Neuronal stem cell (in vitro differentiated cells): ENCODE data around the gene CFAP57.
"Not testable (repeated sequence)": the region's sequence is repeated elsewhere in the genome, so short reads cannot be mapped to it uniquely, and the experiment has no call there.

Source experiments
- DNase-seq: peaks from one replicate; pipeline ENCODE4 v3.0.0-alpha.2; 2013; ENCODE audit warnings: low spot score
- H2AFZ ChIP-seq: one replicate; pipeline ENCODE4 v1.6.1; 2013; ENCODE audit warnings: mild to moderate bottlenecking, low read length, inconsistent platforms
- H2AK5ac ChIP-seq: 2 replicates; pipeline ENCODE4 v1.6.1; 2013; ENCODE audit warnings: low read depth, mild to moderate bottlenecking, inconsistent platforms, low read length, moderate library complexity, mixed read lengths
- H2BK120ac ChIP-seq: 2 replicates; pipeline ENCODE4 v1.6.1; 2013; ENCODE audit warnings: low read depth, mild to moderate bottlenecking, inconsistent platforms, low read length, moderate library complexity, mixed read lengths
- H2BK12ac ChIP-seq: one replicate; pipeline ENCODE4 v1.6.1; 2013; ENCODE audit warnings: low read length, inconsistent platforms
- H2BK15ac ChIP-seq: 2 replicates; pipeline ENCODE4 v1.6.1; 2013; ENCODE audit warnings: mild to moderate bottlenecking, low read length, inconsistent platforms, mixed read lengths
- H2BK5ac ChIP-seq: one replicate; pipeline ENCODE4 v1.6.1; 2013; ENCODE audit warnings: inconsistent platforms, mild to moderate bottlenecking, low read length, moderate library complexity
- H3K14ac ChIP-seq: one replicate; pipeline ENCODE4 v1.6.1; 2013; ENCODE audit warnings: low read length, inconsistent platforms
- H3K18ac ChIP-seq: 2 replicates; pipeline ENCODE4 v1.6.1; 2013; ENCODE audit warnings: low read length, inconsistent platforms
- H3K23ac ChIP-seq: 2 replicates; pipeline ENCODE4 v1.6.1; 2013; ENCODE audit warnings: low read depth, mild to moderate bottlenecking, mixed read lengths, low read length, inconsistent platforms; ENCODE audit not compliant: poor library complexity
- H3K27ac ChIP-seq: replicated peaks from 3 replicates; pipeline ENCODE4 v1.5.1; 2013; ENCODE audit warnings: low read length, inconsistent platforms
- H3K27me3 ChIP-seq, 3 experiments: 2 replicates each; pipeline ENCODE4 v1.6.1; 2013; ENCODE audit warnings: low read length in 3 of 3, mild to moderate bottlenecking in 2 of 3, inconsistent platforms in 1 of 3, low read depth in 1 of 3, mixed read lengths in 1 of 3, moderate library complexity in 1 of 3; ENCODE audit not compliant: control insufficient read depth in 3 of 3, insufficient read depth in 3 of 3
- H3K36me3 ChIP-seq, 2 donors: replicated peaks in 1 of 2; 2 replicates each; pipeline ENCODE4 v1.6.1; 2013; ENCODE audit warnings: low read length in 2 of 2; ENCODE audit not compliant: control insufficient read depth in 2 of 2, insufficient read depth in 2 of 2
- H3K4ac ChIP-seq: 2 replicates; pipeline ENCODE4 v1.6.1; 2013; ENCODE audit warnings: inconsistent platforms, mild to moderate bottlenecking, low read length, moderate library complexity
- H3K4me1 ChIP-seq, 2 donors: 1 replicate in 1 of 2; 2 replicates in 1 of 2; pipeline ENCODE4 v1.6.1; 2013; ENCODE audit warnings: low read length in 2 of 2, low read depth in 1 of 2; ENCODE audit not compliant: control insufficient read depth in 2 of 2, insufficient read depth in 1 of 2
- H3K4me2 ChIP-seq: one replicate; pipeline ENCODE4 v1.6.1; 2013; ENCODE audit warnings: mild to moderate bottlenecking, low read length, inconsistent platforms; ENCODE audit not compliant: insufficient read depth, poor library complexity, severe bottlenecking
- H3K4me3 ChIP-seq, 2 donors: 2 replicates each; pipeline ENCODE4 v1.5.1; 2013; ENCODE audit warnings: low read length in 2 of 2, mild to moderate bottlenecking in 2 of 2, inconsistent platforms in 1 of 2, moderate library complexity in 1 of 2
- H3K79me1 ChIP-seq: one replicate; pipeline ENCODE4 v1.6.1; 2013; ENCODE audit warnings: low read depth, mild to moderate bottlenecking, inconsistent platforms, low read length, moderate library complexity
- H3K9ac ChIP-seq: one replicate; pipeline ENCODE4 v1.6.1; 2013; ENCODE audit warnings: mild to moderate bottlenecking, low read depth, low read length, inconsistent platforms; ENCODE audit not compliant: poor library complexity
- H3K9me3 ChIP-seq, 2 donors: replicated peaks in 1 of 2; 2 replicates each; pipeline versions ENCODE3 to v1.6.1; 2013; ENCODE audit warnings: low read length in 2 of 2, mild to moderate bottlenecking in 2 of 2, inconsistent platforms in 1 of 2, low read depth in 1 of 2, mixed read lengths in 1 of 2, moderate library complexity in 1 of 2; ENCODE audit not compliant: control insufficient read depth in 2 of 2, insufficient read depth in 1 of 2
- H4K8ac ChIP-seq: one replicate; pipeline ENCODE4 v1.6.1; 2013; ENCODE audit warnings: low read depth, mild to moderate bottlenecking, inconsistent platforms, low read length, moderate library complexity
- H4K91ac ChIP-seq: one replicate; pipeline ENCODE4 v1.6.1; 2013; ENCODE audit warnings: low read length, low read depth, mild to moderate bottlenecking, inconsistent platforms; ENCODE audit not compliant: poor library complexity
- WGBS, 2 donors: extraction: QIAGEN DNeasy Blood & Tissue Kit; methylation state at CpG; one replicate each; pipeline ENCODE4 v1.1.7; 2013; ENCODE audit warnings: missing lambda C conversion rate in 2 of 2, mixed read lengths in 1 of 2; ENCODE audit not compliant: insufficient read length in 2 of 2, insufficient replicate concordance in 1 of 2; ENCODE audit errors: extremely low coverage in 2 of 2; 5-methylcytosine and 5-hydroxymethylcytosine counted together

The CFAP57 gene

GRCh38 chr1:43205671-43206070, 33.5 kb downstream of the CFAP57 start:
- H2BK5ac ChIP-seq, result no peak overlapping the region
- H2BK12ac ChIP-seq, result no peak overlapping the region
- no peak overlapping the region for H2AK5ac ChIP-seq
- H2BK15ac ChIP-seq, result no peak overlapping the region
- H3K4me1 ChIP-seq, result peaks cover 8 to 9% of the 10 kb centered on the region in 2 donors
- no peak overlapping the region for H4K91ac ChIP-seq
- no peak overlapping the region for H3K4me2 ChIP-seq
- H3K4me3 ChIP-seq, result no peak overlapping the region
- H3K4ac ChIP-seq, result no peak overlapping the region
- no peak overlapping the region for H3K18ac ChIP-seq
- no peak overlapping the region for H3K23ac ChIP-seq
- no peaks in the 10 kb centered on the region for H3K36me3 ChIP-seq
- no peaks in the 10 kb centered on the region for H3K27me3 ChIP-seq
- no peak overlapping the region for H2BK120ac ChIP-seq
- no peak overlapping the region for H3K27ac ChIP-seq
- no peak for DNase-seq
- H4K8ac ChIP-seq, result no peak overlapping the region
- H3K9ac ChIP-seq, result no peak overlapping the region
- no peak overlapping the region for H3K14ac ChIP-seq
- no peak overlapping the region for H2AFZ ChIP-seq
- WGBS, 2 donors, result no CpG with 5 or more reads among the region's 4 CpGs
- H3K79me1 ChIP-seq, result no peaks in the 10 kb centered on the region
- H3K9me3 ChIP-seq, result no peaks in the 10 kb centered on the region

GRCh38 chr1:43206600-43207228, 34.6 kb downstream of the CFAP57 start:
- Histone ChIP-seq H3K14ac (no peak overlapping the region), H3K18ac (no peak overlapping the region), H3K4ac (no peak overlapping the region), H3K9me3 (no peaks in the 10 kb centered on the region), H4K8ac (no peak overlapping the region), H2BK15ac (no peak overlapping the region), H4K91ac (no peak overlapping the region), H3K79me1 (no peaks in the 10 kb centered on the region), H2BK5ac (no peak overlapping the region), H3K9ac (no peak overlapping the region), H3K23ac (no peak overlapping the region), H2BK12ac (no peak overlapping the region), H3K4me3 (no peak overlapping the region), H2AFZ (peak overlapping the region; percentile 83), H2BK120ac (no peak overlapping the region), H3K27ac (no peak overlapping the region), H3K36me3 (no peaks in the 10 kb centered on the region), H3K4me1 (peaks cover 8 to 9% of the 10 kb centered on the region in 2 donors), H3K27me3 (no peaks in the 10 kb centered on the region), H3K4me2 (no peak overlapping the region), H2AK5ac (no peak overlapping the region)
- no CpG with 5 or more reads among the region's 10 CpGs for WGBS, 2 donors
- DNase-seq, result no peak

GRCh38 chr1:43207229-43207853, 35.2 kb downstream of the CFAP57 start:
- Histone ChIP-seq H3K27me3 (no peaks in the 10 kb centered on the region), H2BK120ac (no peak overlapping the region), H4K91ac (no peak overlapping the region), H4K8ac (no peak overlapping the region), H3K36me3 (no peaks in the 10 kb centered on the region), H3K9me3 (no peaks in the 10 kb centered on the region), H2BK5ac (no peak overlapping the region), H3K4me3 (no peak overlapping the region), H3K4me2 (no peak overlapping the region), H3K79me1 (no peaks in the 10 kb centered on the region), H3K4me1 (peaks cover 8 to 9% of the 10 kb centered on the region in 2 donors), H3K27ac (no peak overlapping the region), H2BK15ac (no peak overlapping the region), H3K14ac (no peak overlapping the region), H2AK5ac (no peak overlapping the region), H3K4ac (no peak overlapping the region), H2AFZ (peak overlapping the region; percentile 83), H3K18ac (peak overlapping the region; percentile 65), H3K9ac (no peak overlapping the region), H2BK12ac (no peak overlapping the region), H3K23ac (peak overlapping the region; percentile 51)
- DNase-seq, result no peak
- WGBS, 2 donors, result no CpG with 5 or more reads among the region's 12 CpGs

GRCh38 chr1:43208277-43208676, 36.1 kb downstream of the CFAP57 start:
- not testable (repeated sequence) for H3K4me2 ChIP-seq, H4K8ac ChIP-seq, H2AK5ac ChIP-seq, H3K27ac ChIP-seq, H2BK12ac ChIP-seq, H3K4me3 ChIP-seq, H3K9me3 ChIP-seq, H2BK5ac ChIP-seq, H3K23ac ChIP-seq, H2AFZ ChIP-seq, H3K4ac ChIP-seq, H3K18ac ChIP-seq, H3K9ac ChIP-seq, H3K79me1 ChIP-seq, H2BK120ac ChIP-seq, H4K91ac ChIP-seq, H2BK15ac ChIP-seq, H3K27me3 ChIP-seq, DNase-seq, H3K4me1 ChIP-seq, H3K36me3 ChIP-seq, H3K14ac ChIP-seq
- WGBS, 2 donors, result no CpG with 5 or more reads among the region's 8 CpGs
